Coronary artery (tissue), 2 donors: ENCODE measurements around the gene MRTFB.
A peak's percentile ranks its signal among the peaks of the same experiment; 100 is the strongest.

ENCODE experiments used
- DNase-seq: peaks from one replicate; pipeline ENCODE4 v3.0.0-alpha.2; 2017; ENCODE audit warnings: low spot score
- H3K27ac ChIP-seq, 2 donors: fragments of 200-600 bp; sonication (generic); one replicate each; pipeline ENCODE4 v1.5.1; 2016 to 2019
- H3K4me3 ChIP-seq: fragments of 200-600 bp; sonication (generic); 2 replicates; pipeline ENCODE4 v1.5.1; 2016; ENCODE audit warnings: mild to moderate bottlenecking, moderate library complexity
- TF ChIP-seq, protein P1 (sequence below): fragments of 200-600 bp; sonication (generic); IDR thresholded peaks from one replicate; pipeline ENCODE4 v1.5.1; 2019; ENCODE audit warnings: antibody characterized with exemption

Gene MRTFB

DNA sequence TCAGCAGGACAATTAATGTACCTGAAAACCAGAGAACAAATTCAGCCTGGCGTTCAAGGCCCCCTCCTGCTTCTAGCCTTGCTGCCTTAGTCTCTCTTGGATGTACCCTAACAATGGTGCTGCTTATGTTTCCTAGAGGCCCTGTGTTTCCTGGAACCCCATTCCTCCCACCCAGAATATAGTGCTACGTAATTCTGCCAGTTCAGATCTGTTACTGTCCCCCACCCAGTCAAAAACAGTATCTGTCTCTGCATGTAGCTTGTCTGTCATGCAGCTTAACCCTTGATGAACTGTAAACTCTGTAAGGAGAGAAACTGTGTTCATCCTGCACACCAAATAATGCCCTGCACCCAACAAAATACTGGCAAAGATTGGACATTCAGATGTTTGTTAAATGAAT lies 6.8 kb downstream of the MRTFB start:
- no peak overlapping the region for H3K4me3 ChIP-seq
- DNase-seq = no peak
- peak overlapping the region in 1 of 2 donors; percentile 32 for H3K27ac ChIP-seq
- TF ChIP-seq, protein P1, sequence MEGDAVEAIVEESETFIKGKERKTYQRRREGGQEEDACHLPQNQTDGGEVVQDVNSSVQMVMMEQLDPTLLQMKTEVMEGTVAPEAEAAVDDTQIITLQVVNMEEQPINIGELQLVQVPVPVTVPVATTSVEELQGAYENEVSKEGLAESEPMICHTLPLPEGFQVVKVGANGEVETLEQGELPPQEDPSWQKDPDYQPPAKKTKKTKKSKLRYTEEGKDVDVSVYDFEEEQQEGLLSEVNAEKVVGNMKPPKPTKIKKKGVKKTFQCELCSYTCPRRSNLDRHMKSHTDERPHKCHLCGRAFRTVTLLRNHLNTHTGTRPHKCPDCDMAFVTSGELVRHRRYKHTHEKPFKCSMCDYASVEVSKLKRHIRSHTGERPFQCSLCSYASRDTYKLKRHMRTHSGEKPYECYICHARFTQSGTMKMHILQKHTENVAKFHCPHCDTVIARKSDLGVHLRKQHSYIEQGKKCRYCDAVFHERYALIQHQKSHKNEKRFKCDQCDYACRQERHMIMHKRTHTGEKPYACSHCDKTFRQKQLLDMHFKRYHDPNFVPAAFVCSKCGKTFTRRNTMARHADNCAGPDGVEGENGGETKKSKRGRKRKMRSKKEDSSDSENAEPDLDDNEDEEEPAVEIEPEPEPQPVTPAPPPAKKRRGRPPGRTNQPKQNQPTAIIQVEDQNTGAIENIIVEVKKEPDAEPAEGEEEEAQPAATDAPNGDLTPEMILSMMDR = no peak

DNA sequence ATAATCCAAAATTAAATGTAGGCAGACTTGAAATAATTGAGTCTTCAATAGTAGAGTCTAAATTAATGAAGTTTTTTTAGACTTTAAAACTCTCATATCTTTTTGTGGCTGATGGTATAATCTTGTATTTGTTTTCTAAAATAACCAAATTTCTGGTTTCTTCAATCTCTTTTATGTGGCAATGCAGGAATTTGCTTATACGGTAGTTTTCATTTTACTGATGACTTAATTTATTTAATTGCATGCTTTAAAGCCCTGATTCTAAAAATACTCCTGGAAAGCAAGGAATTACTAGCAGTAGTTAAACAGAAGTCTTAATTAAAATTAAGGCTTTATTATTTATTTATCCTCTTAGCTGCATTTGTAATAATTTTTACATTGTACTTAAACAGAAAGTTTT lies 15.4 kb downstream of the MRTFB start:
- Histone ChIP-seq H3K4me3 (no peak overlapping the region), H3K27ac (no peak overlapping the region)
- no peak for DNase-seq
- TF ChIP-seq, protein P1 = no peak

DNA sequence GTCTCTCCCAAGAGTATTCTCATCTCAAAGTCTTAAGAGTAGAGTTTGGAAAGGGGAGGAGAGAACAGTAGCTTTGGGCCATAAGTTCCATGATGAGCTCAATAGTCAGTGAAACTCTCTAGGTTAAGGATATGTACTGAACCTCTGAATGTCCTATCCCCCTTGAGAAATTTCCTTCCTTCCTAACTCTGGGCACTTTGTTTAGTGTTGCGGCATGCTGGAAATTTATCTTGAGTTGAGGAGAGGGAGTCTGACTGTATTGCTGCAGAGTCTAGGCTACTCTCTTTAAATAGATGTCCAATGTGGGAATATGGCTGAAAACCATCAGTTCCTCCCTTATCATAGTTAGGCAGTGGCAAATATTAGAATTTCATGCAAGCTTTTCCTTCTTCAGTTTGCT lies 16.1 kb downstream of the MRTFB start:
- TF ChIP-seq, protein P1 = no peak
- Histone ChIP-seq H3K27ac (no peak overlapping the region), H3K4me3 (no peak overlapping the region)
- DNase-seq = no peak

DNA sequence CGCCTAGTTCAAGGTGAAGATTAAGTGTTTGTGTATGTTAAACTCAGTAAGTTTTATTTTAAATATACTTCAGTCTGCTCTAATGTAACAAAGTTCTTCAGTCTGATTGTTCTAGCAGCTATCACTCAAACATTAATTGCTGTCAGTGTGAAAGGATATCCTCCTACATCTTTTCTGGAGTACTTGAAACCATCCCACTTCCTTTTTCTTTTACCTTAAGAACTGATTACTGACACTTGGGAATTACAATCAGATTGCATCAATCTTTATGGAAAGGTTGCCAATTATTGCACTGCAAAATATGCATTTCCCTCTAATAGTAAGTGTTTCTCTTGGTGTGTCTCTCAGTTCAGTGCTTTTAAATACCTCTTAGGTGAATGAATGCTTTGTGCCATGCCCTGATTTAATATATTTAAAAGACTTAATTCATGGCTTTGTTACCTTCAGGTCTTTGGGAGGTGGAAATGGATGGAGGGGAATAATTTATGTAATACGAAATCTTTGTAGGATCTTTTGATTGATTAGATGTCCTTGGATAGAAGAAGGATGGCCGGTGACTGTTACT lies 16.6 kb downstream of the MRTFB start:
- peak overlapping the region; percentile 17 for H3K4me3 ChIP-seq
- DNase-seq = no peak
- peak overlapping the region in 1 of 2 donors; percentile 17 for H3K27ac ChIP-seq
- TF ChIP-seq, protein P1 = no peak

DNA sequence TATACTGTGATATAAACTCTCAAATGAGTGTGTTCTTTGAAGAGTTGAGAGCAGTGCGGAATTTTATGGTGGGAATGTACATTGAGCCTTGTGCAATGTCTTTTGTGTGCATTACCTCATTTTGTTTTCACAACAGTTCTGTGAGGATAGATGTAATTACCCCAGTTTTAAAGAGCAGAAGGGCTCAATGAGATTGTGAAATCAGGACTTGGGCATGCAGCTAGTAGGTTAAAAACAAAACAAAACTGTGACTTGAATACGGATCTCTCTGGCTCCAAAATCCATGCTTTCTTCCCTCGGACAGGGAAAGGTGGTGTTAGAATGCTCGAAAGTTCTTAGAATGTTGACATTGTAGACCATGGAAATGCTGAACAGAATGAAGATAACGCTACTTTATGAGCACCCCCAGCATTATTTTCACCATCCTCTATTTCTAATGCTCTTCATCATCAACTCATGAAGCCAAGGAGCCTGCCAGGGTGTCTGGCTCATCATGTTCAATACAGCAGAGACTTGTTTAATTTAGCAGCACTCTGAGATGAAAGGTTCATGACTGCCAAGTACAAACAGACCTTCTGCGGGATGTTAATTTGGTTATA lies 17.1 kb downstream of the MRTFB start:
- TF ChIP-seq, protein P1 = no peak
- Histone ChIP-seq H3K4me3 (peak overlapping the region; percentile 17), H3K27ac (peak overlapping the region in 1 of 2 donors; percentile 17)
- DNase-seq = no peak

DNA sequence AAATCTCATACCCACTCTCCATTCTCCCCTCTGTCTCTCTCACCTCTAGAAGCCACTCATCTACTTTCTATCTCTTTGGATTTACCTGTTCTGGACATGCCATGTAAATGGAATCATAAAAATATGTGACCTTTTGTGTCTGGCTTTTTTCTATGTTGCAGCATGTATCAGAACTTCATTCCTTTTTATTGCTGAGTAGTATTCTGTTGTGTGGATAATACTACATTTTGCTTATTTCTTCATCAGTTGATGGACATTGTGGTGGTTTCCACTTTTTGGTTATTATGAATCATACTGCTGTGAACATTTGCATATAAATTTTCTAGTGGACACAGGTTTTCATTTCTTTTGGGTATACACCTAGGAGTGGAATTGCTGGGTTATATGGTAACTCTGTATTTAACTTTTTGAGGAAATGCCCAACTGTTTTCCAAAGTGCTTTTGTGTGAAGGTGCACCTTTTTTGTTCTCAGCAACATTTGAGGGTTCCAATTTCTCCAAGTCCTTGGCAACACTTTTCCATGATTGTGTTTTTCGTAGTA lies 18.2 kb downstream of the MRTFB start:
- no peak for DNase-seq
- H3K27ac ChIP-seq = no peak overlapping the region
- TF ChIP-seq, protein P1 = no peak

DNA sequence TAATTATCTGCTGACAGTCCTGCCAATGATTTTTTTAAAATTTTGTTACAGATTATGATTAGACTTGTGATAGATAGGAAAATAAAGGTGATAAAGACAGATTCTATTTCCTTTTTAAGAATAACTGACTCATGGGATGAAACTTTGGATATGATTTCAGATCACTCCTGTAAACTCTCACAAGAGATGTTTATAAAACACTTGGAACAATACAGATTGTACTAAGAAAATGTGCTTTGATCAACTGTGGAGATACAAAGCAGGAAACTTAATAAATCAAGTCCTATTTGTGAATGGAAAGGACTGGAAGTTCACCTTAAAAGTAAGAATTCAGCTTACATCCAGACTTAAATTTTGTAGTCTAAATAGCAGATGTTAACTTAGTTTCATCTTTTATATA lies 21.4 kb downstream of the MRTFB start:
- Histone ChIP-seq H3K27ac (no peak overlapping the region), H3K4me3 (no peak overlapping the region)
- TF ChIP-seq, protein P1 = no peak
- DNase-seq = no peak

More for the DNA sequence above, 18.2 kb downstream of the MRTFB start:
- no peak overlapping the region for H3K4me3 ChIP-seq
